Measurements from ENCODE around the gene DCC.

- TF ChIP-seq CTCF (conservative IDR thresholded peaks at IDR 0.05) = no peak
- no peak for TF ChIP-seq ZFX (IDR thresholded peaks at IDR 0.05)
Measured at GRCh38 chr18:52715991-52716390, 376.0 kb downstream of the DCC start.

All from C4-2B (cell line).